GM18517 (cell line): ENCODE measurements around the gene CFAP221.
"Not testable (repeated sequence)": the region's sequence is repeated elsewhere in the genome, so short reads cannot be mapped to it uniquely, and the experiment has no call there.

Experiments
- ATAC-seq: cut with Tn5 transposase; IDR thresholded peaks from one replicate; pipeline ENCODE4 v1.9.1; 2021; ENCODE audit warnings: mild to moderate bottlenecking, moderate library complexity; ENCODE audit not compliant: unreplicated experiment

The CFAP221 gene

GRCh38 chr2:119583291-119583690, 39.0 kb downstream of the CFAP221 start:
- ATAC-seq = no peak

- ATAC-seq = no peak
These were observed 40.2 kb downstream of the CFAP221 start for GRCh38 chr2:119584469-119584868.

DNA sequence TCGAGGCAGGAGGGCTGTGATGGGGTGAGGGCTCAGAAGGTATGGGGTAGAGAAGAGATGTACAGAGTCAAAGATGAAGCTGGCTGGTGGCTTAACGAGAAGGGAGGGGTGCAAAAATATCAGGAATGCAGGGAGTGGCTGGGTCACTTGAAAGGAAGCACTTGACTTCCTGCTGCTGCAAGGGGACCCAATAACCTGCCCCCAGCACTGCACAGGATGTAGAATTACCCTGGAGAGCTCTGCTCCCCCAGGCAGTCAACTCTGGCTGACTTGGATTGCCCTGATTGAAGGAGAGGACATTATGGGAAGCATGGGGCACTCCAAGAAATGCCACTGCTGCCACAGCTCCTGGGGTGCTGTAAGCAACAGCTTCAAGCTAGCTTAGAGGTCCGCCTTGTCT, 41.8 kb downstream of the CFAP221 start:
- ATAC-seq = no peak

DNA sequence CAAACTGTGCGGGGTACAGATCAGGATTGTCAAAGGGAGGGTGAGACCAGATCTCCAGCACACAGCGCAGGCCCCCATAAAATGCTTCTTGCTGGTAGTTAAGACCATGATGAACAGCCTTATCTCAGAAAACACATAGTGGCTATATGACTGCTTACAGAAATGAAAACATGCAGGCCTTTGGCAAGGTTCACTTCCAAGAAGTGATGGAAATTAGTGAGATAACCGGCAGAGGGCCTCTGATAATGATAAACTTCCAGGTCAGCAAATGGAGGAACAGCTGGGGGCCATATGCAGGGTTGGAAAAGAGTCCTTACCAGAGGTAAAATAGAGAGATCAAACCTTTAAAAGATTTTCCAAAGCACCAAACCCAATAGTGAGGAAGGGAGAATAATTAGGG, 46.6 kb downstream of the CFAP221 start:
- ATAC-seq = no peak

DNA sequence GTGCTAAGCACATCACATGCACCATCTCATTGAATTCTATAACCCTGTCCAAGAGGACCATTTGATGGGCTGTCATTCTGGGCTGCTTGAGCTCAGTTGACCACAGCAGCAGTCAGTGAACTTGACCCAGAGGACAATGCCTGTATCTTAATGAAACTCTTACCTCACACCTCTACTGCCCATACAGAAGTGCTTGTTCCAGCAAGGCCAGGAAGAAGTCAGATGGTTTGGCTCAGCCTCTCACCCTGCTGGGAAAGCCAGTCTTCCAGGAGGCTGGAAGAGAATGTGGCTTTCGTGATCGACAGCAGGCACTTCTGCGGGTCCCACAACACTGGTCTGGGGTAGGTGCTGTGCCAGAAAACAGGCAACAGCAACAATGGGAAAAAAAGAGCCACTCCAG, 47.3 kb downstream of the CFAP221 start:
- no peak for ATAC-seq

GRCh38 chr2:119592436-119592835, 48.2 kb downstream of the CFAP221 start:
- ATAC-seq = no peak

DNA sequence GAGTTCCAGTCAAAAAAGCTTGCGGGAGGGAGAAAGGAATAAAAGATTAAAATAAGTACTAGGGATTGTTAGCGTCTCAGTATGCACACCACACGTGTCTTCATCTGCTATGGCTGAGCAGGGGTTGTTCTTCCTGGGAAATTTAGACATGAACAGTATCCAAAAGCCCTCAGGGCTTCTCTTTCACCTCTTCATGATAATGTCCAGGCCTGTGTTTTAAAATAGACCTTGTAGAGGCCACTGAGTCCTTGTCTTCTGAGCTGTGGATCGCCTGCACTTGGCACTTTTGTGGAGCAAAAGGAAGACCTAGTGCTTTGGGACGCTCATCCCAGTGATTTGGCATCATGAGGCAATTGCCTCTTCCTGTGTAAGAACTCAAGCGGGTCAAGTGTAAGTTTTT, 52.4 kb downstream of the CFAP221 start:
- ATAC-seq = no peak

GRCh38 chr2:119598596-119599263, 54.5 kb downstream of the CFAP221 start:
- no peak for ATAC-seq

DNA sequence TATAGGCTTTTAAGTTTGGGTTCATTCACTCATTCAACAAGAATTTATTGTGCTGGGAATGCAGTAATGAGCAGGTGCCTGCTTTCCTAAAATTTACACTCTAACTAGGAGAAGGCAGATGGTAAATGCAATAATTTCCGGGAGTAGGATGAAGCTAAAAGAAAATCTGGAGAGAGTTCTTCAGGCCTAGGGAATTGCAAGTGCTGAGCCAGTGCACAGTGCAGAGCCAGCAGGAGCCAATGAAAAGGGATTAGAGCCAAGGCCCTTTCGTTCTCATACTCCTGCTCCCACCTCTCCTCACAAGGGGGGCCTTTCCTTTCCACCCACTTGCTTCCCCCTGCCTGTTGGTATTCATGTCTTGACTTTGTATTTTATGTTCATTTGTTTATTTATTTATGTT, 55.1 kb downstream of the CFAP221 start:
- ATAC-seq = no peak

- no peak for ATAC-seq
These were observed 60.8 kb downstream of the CFAP221 start for GRCh38 chr2:119605096-119605495.

DNA sequence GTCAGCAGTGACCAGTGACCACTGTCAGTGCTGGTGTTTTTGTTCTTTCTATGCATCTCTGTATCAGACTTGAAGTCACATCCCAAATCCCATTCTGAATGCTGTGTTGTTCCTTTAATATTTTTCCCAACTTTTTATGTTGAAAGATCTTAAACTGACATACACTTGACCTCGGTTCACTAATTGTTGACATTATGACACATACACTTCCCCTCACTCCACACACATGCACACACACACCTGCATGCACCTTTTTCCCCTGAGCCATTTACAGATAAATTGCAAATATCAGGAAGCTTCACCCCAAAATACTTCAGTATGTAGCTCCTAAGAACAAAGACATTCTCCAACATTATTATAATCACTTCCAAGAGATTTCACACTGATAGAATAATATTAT, 62.4 kb downstream of the CFAP221 start:
- ATAC-seq = no peak

DNA sequence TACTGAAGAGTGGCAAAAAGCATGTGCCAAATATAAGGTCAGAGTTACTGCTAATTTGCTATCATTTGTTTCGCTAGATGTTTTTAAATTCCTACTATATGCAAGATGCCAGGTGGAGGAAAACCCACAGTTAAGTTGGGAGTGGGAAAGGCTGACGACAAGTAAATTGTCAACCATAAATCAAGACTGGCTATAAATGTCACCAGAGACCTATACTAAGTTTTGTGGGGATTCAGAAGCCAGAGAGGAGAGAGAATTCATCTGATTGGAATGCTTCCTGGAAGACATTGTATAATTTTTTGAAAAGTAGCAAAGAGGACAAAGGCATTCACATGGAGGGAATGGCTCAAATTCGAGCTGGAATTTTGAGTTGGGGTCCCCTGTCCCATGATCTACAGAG, 64.3 kb downstream of the CFAP221 start:
- ATAC-seq = no peak

DNA sequence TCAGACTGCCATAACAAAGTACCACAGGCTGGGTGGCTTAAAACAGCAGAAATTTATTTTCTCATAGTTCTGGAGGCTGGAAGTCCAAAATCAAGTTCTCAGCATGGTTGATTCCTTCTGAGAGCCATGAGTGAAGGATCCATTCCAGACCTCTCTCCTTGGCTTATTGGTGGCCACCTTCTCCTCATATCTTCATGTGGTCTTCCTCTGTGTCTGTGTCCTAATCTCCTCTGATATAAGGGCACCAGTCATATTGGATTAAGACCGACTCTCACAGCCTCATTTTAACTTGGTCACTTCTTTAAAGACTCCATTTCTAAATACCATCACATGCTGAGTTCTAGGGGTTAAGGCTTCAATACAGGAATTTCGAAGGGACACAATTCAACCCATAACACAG, 65.1 kb downstream of the CFAP221 start:
- no peak for ATAC-seq

GRCh38 chr2:119614140-119614539, 69.9 kb downstream of the CFAP221 start:
- not testable (repeated sequence) for ATAC-seq

GRCh38 chr2:119616421-119616820, 72.2 kb downstream of the CFAP221 start:
- ATAC-seq = no peak

DNA sequence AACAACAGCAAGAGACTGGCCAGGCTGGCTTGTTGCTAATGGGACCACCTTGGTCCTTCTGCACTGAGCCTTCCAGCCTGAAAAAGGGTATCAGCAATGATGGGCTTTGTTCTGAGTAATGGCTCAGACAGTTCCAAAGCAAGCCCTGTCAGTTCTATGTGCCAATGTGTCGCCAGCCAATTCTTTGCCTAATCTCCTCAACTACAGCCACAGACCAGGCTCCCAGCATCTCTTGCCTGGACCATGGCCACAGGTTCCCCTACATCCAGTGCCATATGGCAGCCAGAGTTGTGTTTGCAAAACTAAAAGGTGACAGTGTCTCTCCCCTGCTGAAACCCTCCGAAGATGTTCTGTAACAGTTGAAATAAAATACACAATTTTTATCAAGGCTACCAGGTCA, 73.2 kb downstream of the CFAP221 start:
- ATAC-seq = no peak

DNA sequence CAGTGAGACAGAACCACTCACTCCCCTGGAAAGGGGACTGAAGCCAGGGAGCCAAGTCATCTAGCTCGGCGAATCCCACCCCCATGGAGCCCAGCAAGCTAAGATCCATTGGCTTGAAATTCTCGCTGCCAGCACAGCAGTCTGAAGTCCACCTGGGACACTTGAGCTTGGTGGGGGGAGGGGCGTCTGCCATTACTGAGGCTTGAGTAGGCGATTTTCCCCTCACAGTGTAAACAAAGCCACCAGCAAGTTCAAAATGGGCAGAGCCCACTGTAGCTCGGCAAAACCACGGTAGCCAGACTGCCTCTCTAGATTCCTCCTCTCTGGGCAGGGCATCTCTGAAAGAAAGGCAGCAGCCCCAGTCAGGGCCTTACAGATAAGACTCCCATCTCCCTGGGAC, 74.5 kb downstream of the CFAP221 start:
- ATAC-seq = not testable (repeated sequence)

- ATAC-seq = no peak
These were observed 81.0 kb downstream of the CFAP221 start for GRCh38 chr2:119625226-119625625.

GRCh38 chr2:119629323-119629825, 85.1 kb downstream of the CFAP221 start:
- ATAC-seq = no peak

GRCh38 chr2:119630121-119630520, 85.9 kb downstream of the CFAP221 start:
- no peak for ATAC-seq

DNA sequence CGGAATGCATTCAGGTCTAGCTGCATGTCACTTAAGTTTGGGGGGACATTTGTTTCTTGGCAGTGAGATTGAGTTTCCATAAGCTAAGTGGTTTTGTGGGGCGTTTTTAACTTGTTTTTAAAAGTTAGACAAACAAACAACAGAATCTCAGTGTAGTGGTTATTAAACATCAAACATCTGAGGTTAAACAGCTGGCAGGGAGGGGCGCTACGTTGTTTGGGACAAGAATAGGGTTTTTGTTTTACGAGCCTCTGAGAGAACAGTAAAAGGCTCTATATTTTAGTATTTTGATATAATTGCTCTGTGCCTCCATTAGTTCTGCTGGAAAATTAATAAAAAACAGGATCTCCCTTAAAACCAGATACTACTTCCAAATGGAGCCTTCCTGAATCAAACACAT, 93.1 kb downstream of the CFAP221 start:
- ATAC-seq = no peak

DNA sequence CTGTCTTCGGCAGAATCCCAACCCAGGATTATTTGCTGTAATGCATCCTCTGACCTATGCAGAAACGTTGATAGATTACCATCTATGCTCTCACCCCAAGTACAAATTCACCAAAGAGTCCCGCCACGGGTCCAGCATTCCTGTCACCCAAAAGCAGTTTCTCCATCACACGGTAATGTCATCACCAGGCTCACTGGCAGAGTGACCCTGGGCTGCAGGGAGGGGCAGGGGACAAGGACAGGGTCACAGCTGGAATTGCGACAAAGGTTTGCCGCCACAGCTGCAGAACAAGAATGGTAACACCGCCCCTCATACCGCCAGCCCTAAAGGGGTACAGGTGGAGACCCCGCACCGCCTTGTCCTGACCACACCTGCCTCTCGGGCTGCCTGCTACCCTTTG, 94.0 kb downstream of the CFAP221 start:
- ATAC-seq = no peak
